M059J (cell line): ENCODE data around the gene PTBP3. TPM values are rescaled to one million over a fixed set of nuclear protein-coding genes. Genes with fewer than 3 reads are reported as not detected.
"Not testable (repeated sequence)": the region's sequence is repeated elsewhere in the genome, so short reads cannot be mapped to it uniquely, and the experiment has no call there.

Source experiments
- DNase-seq: peaks from one replicate; pipeline ENCODE4 v3.0.0-alpha.2; 2012; ENCODE audit warnings: low read depth
- total RNA-seq: library from RNA; depleted of rRNA; stranded (reverse); fragments of >200 nt; shearing (Covaris generic); gene quantifications from 2 replicates; pipeline ENCODE4 v1.2.3, GENCODE V29; 2014; rRNA removed

Gene PTBP3
- 36.9 and 49.1 TPM in 2 replicates for total RNA-seq

- DNase-seq: peak; percentile 84
These were observed at the start of gene PTBP3 for GRCh38 chr9:112332977-112333638. TSS of gene PTBP3 (minus strand) at chr9:112333619. CDS start at chr9:112297865, 35,754 bp downstream.

GRCh38 chr9:112382501-112383364, 49.3 kb upstream of the PTBP3 start:
- DNase-seq: no peak

- DNase-seq: no peak
These were observed 48.6 kb upstream of the PTBP3 start for GRCh38 chr9:112382066-112382465.

GRCh38 chr9:112380825-112381221, 47.4 kb upstream of the PTBP3 start:
- DNase-seq: peak; percentile 19

GRCh38 chr9:112380102-112380824, 46.8 kb upstream of the PTBP3 start, which contains the start of gene HSDL2:
TSS of gene HSDL2 (plus strand) at chr9:112380108. CDS start at chr9:112380164, 56 bp downstream.
- DNase-seq: peak; percentile 54

- DNase-seq: peak; percentile 99
These were observed 46.0 kb upstream of the PTBP3 start for GRCh38 chr9:112379177-112380101.

GRCh38 chr9:112378328-112379176, 45.1 kb upstream of the PTBP3 start:
- peak; percentile 48 for DNase-seq

GRCh38 chr9:112377684-112378327, 44.4 kb upstream of the PTBP3 start:
- DNase-seq: no peak

GRCh38 chr9:112377087-112377486, 43.7 kb upstream of the PTBP3 start:
- peak; percentile 55 for DNase-seq

- no peak for DNase-seq
These were observed 41.9 kb upstream of the PTBP3 start for GRCh38 chr9:112375361-112375760.

GRCh38 chr9:112374232-112374631, 40.8 kb upstream of the PTBP3 start:
- not testable (repeated sequence) for DNase-seq

GRCh38 chr9:112373666-112374065, 40.2 kb upstream of the PTBP3 start:
- DNase-seq: not testable (repeated sequence)

- DNase-seq: no peak
These were observed 37.6 kb upstream of the PTBP3 start for GRCh38 chr9:112371060-112371459.

GRCh38 chr9:112369817-112370216, 36.4 kb upstream of the PTBP3 start:
- DNase-seq: no peak

GRCh38 chr9:112367465-112367864, 34.0 kb upstream of the PTBP3 start:
- DNase-seq: no peak

- DNase-seq: no peak
These were observed 33.2 kb upstream of the PTBP3 start for GRCh38 chr9:112366591-112366990.

GRCh38 chr9:112365257-112365656, 31.8 kb upstream of the PTBP3 start:
- not testable (repeated sequence) for DNase-seq

GRCh38 chr9:112364761-112365160, 31.3 kb upstream of the PTBP3 start:
- DNase-seq: no peak

- peak; percentile 44 for DNase-seq
These were observed 28.2 kb upstream of the PTBP3 start for GRCh38 chr9:112361601-112362000.
